NCI-H2227 (cell line): ENCODE results near the gene CX3CL1.

Experiments
- DNase-seq: peaks from one replicate; lab custom pipeline; 2025; ENCODE audit not compliant: unreplicated experiment; lab: John Stamatoyannopoulos, UW

CX3CL1 gene

DNA sequence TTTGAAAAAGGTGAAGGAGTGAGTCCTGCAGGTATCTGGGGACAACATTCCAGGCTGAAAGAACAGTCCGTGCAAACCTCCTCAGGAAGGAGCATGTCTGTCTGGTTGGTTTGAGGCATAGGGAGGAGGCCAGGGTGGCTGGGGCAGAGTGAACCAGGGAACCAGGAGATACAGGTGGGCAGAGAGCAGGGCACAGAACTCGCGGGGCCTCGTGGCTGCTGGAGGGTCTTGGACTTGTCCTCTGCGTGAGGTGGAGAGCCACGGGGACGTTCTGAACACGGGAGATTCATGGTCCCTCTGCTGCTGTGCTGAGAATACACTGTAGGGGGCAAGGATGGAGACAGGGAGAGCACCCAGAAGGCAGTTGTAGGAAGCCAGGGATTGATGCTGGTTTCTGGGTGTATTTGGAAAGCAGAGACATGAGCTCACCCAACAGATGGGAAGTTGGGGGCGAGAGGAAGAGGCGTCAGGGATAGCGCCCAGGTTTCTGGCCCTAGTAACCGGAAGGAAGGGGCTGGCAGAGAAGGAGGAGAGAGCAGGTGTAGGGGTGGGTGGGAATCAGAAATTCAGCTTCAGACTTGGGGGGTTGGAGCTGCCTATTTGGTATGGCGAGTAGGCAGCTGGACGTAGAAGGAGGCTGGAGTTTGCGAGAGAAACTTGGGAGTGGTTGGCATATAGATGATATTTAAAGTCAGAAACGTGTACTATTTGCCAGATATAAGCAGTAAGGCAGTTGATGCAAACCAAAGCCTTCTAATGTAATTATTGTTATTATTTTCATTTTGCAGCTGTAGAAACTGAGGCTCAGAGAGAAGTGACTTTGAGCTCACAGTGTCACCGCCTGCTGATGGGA, 31.9 kb downstream of the CX3CL1 start, which contains the start of gene CCL17:
TSS of gene CCL17 (plus strand) at position 803 of the 853 bp plus-strand sequence. CDS start 9,166 bp downstream, outside the sequence.
- no peak for DNase-seq

DNA sequence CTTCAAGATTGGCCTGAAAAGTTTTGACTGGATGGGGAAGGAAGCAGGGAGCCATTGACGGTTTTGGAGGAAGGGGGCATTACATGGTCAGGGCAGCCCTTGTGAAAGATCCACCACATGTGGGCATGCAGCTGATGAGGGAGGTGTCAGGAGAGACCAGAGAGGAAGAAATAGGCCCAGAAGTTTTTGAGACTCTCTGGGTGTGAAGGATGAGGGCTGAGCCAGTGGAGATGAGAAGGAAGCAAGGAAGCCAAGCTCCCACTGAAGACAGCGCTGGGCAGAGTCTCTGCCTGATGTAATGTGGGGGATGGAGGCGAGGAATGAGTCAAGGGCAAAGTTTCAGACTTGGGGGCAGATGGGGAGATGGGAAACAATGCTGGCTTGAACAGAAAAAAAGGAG, 32.8 kb downstream of the CX3CL1 start:
- DNase-seq = no peak

DNA sequence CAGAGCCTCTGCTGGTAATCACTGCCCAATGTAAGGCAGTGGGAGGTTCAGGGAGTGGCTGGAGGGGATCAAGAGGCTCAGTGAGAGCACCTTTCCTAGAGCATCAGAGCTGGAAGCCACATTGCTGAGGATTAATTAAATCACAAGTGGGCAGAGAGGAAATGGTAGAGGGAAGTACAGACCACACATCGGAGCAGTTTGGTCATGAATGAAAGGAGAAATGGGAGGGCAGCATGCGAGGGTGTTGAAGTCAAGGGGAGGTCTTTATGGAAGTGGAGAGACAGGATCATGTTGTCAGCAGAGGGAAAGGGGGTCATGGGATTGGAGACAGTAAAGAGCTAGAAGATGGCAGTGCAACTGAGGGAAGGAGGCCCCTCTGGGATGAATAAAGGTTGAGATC, 34.6 kb downstream of the CX3CL1 start:
- DNase-seq = no peak

DNA sequence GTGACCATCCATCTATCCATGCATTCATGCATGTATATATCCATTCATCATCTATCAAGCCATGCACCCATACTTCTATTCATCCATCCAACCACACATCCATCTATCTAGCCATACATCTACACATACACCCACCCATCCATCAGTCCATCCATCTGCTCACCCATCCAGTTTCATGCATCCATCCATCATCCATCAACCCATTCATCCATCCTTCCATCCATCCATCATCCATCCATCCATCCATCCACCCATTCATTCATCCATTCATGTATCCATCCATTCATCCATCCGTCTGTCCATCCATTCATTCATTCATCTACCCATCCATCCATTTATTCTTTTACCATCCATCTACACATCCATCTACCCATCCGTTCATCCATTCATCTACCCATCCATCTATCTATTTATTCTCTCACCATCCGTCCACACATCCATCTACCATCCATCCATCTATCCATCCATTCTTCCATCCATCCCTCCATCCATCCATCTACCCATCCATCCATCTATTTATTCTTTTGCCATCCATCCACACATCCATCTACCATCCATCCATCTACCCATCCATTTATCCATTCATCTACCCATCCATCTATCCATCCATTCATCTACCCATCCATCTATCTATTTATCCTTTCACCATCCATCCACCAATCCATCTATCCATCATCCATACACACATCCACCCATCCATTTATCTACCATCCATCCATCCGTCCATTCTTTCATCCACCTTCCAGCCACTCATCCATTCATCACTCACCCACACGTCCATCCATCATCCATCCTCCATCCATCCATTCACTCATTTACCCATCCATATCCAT, 35.4 kb downstream of the CX3CL1 start:
- DNase-seq = no peak

DNA sequence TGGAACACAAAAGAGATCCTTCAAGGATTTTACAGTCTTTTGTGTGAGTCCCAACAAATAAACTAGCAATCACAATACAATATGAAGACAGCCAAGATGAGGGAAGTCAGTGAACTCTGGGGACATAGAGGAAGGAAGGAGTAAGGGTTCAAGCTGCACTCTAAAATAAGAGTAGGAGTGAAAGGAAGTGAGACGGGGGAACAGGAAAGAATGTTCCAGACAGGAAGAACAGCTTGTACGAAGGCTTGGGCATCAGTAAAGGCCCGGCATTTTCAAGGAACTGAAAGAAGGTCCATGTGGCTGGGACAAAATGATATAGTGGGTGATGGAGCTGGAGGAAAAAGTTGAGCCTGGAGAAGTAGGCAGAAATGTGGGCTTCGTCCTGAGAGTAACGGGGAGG, 36.8 kb downstream of the CX3CL1 start:
- DNase-seq = no peak

DNA sequence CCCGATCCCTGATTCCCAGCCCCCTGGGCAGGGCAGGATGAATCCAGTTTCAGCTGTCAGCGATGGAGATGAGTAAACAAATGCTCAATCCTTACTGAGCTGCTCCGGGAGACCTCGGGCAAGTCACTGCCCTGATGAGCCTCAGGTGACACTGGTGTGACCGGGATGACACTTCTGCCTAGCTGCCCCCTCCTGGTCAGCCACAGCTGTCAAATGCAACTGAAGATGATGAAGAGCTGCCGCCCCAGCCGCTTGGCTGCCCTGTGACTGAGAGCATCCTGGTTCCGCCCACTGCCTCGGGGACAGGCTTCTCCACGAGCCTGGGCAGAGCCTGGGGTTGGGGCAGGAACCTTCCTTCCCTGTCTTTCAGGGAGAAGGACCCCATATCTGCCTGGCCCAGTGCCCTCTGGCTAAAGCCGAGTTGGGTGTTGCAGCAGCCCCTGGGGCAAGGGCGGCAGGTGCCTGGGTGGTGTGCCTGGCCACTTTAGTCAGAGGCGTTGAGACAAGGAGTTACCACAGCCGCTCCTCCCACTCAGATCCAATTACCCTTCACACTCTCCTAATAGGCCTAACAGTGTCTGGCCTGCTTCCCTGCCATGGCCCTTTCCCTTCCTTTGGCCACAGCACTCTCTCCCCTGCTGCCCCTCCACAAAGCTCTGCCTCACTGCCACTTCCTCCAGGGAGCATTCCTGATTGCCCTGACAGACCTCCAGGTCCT, 37.7 kb downstream of the CX3CL1 start:
- no peak for DNase-seq

DNA sequence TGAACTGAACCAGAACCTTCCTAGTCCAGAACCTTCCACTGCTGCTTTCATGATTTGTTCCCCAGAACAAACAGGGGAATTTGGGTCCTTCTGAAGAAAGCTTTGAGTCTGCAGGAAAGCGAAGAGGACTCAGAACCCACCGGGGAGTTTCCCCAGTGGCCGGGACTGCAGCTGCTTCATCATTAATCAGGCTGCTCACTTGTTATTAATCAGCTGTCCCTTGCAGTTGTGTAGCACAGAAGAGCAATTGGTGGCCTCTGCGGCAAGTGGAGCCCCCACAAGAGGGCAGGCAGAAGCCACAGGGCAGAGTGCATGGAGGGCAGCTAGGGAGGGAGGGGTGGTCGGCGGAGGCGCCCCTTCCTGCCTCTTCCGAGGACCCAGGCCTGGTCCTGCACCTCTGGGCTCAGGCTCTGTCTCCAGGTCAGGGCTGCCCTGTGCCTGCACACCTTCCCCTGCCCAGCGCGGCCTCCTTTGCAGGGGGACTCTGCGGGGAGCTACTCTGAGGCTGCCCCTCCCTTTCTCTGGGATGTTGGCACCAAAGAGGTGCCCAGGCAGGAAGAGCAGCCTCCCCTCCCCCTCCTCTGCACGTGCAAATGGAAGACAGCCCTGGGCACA, 39.2 kb downstream of the CX3CL1 start:
- no peak for DNase-seq

DNA sequence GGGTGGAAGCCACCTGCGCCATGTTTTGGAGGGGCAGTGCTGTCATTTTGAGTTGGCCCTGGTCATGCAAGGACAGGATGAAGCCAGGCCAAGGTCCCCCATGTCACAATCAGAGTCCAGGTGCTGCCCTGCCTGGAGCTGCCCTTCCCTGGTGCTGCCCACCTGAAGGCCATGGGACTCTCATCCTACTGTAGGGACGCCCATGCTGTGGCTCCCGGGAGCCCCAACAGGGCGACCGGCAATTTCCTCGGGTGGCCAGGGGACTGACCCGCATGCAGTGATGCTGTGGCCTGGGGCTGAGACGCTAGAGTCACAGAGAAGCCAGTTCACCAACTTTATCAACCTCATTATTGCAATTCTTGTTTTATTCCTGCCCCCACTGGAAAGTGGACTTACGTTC, 40.3 kb downstream of the CX3CL1 start:
- DNase-seq = no peak

DNA sequence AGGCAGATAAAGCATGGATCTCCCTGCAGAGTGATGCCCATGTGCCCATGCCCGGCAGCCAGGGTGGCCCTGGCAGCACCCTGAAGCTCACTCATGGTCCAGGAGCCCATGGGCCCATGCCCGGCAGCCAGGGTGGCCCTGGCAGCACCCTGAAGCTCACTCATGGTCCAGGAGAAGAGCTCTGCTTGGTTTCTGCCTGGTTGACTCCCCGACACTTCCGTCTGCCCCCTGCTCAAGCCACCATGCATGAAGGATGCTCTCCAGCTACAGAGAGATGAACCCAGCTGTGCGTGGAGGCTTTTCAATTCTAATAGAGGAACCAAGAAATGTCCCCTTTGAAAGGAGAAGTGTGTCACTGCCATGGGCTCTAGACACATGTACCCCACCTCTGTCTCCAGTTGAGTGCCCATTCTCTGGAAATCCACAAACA, 41.0 kb downstream of the CX3CL1 start:
- DNase-seq = no peak

DNA sequence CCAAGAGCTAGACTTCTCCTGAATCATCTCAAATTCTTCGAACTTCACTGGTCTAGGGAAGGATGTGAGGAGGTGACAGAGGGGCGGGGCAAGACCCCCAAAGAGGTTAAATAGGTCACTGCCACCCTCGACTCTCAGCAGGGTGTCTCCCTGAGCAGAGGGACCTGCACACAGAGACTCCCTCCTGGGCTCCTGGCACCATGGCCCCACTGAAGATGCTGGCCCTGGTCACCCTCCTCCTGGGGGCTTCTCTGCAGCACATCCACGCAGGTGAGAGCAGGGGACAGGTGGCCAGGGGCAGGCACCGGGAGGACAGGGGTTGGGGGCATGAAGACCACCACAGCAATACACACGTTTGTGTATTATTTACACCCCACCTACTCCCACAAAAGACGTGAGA, 41.4 kb downstream of the CX3CL1 start:
- DNase-seq = no peak

DNA sequence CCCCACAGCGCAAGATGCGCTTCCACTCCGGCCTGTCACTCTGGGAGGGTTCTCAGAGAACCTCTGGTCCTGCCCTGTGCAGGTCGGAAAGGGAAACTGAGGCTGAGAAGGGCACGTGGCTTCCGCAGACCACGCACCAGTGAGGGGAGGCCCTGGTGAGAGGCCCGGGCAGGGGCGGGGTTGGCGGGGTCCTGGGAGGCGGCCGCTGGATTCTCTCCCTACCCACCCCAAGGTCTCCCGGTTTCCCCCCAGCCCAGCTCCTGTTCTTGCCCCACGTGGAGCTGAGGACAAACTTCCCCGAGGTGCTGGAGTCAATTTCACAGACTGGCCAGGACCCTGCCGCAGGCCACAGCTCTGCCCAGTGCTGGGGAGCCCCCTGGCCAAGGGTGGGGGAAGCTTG, 43.8 kb downstream of the CX3CL1 start:
- DNase-seq = no peak

DNA sequence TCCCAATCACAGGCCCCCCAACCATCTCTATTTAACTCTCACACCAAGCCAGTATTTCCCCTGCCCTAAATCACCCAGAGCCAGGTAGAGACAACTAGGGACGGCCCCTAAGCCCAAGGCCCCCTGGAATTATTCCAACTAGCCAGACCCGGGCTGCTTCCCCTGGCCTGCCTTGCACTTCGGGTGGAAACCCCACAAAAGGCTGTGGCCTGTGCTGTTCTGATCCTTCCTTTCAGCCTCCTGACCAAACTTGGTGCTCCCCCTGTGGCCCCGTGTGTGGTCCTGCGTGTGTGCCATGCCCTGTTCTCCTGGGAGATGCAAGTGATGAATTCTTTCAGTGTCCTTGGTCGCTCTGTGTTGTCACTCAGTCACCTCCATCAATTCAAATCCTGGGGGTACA, 47.2 kb downstream of the CX3CL1 start:
- DNase-seq = no peak

DNA sequence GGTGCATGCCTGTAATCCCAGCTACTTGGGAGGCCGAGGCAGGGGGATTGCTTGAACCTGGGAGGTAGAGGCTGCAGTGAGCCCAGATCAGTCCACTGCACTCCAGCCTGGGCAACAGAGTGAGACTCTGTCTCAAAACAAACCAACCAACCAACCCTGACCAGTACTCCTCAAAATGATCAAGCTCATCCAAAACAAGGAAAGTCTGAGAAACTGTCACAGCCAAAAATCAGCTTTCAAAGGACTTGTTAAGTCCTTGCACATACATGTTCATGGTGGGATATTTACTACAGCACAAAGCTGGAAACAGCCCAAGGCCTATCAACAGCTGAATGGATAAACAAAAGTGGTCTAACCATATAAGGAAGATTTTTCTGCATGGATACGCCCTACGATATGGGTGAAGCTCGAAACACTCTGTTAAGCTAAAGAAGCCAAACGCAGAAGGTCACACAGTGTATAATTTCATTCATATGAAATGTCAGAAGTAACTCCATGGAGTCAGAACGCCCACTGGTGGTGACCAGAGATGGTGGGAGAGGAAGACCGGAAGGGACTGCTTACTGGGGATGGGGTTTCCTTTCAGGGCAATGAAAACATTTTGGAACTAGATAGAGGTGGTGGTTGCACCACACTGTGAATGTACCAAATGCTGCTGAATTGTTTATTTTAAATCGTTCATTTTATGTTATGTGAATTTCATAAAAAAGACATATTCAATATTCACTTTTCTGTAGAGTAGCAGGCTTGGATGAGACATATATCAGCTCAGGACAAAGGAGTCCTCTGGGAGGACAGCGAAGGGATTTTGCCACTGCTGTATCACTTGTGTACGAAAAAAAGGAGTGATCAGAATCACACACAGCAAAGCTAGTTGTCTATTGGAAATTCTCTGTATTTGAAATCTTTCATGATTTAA, 50.0 kb downstream of the CX3CL1 start:
- peak; percentile 78 for DNase-seq

DNA sequence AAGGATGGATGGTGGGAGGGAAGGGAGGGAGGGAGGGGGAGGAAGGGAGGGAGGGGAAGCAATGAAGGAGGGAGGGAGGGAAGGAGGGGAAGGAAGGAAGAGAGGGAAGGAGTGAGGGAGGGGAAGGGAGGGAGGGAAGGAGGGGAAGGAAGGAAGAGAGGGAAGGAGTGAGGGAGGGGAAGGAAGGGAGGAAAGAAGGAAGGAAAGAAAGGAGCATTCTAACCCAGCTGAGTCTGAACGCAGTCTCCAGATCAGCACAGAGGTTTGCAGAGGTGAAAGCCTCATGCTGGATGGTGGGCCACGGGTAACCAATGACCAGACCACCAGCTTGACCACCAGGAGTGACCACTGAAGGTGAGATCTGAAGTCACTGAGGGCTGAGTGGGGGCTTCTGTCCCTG, 50.9 kb downstream of the CX3CL1 start:
- no peak for DNase-seq

DNA sequence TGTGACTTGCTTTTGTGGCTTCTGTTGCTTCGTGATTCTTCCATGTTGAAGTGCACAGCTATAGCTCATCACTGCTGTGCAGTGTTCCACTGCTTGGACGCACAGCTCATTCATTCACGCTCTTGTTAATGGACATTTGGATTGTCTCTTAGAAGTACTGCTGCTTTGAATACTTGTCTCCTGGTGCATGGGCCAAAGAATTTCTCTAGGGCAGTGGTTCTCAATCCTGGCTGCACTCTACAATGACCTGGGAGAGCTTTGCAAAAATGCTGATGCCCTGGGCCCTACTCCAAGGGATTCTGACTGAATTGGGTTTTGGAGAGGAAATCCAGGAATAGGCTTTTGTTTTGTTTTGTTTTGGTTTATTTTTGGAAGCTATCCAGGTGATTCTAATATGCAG, 52.3 kb downstream of the CX3CL1 start:
- DNase-seq = no peak

DNA sequence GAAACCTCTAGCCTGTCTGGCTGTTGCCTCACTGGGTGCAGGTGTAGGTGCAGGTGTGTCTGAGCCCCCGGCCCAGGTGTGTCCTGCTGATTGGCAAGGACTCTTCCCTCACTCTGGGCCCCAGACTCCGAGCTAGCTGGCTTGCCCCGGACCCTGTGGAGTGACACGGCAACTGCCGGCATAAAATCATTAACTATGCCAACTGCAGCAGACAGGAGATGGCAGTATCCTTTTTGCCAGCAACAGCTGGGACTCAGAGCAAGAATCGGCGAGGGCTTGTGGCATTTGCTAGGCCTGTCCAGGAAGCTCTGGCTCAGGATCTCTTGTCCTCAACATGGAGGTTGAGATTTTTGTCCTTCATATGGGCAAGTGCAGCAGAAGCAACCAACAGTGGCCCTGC, 54.1 kb downstream of the CX3CL1 start:
- no peak for DNase-seq

DNA sequence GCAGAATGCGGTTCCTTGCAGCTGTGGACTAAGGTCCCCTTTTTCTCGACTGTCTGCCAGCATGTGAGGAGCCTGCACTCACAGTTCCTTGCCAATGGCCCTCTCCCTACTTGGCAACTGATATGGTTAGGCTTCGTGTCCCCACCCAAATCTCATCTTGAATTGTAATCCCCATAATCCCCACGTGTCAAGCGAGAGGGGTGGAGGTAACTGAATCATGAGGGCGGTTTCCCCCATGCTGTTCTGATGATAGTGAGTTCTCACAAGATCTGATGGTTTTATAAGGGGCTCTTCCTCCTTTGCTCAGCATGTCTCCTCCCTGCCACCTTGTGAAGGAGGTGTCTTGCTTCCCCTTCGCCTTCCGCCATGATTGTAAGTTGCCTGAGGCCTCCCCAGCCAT, 55.0 kb downstream of the CX3CL1 start:
- no peak for DNase-seq

DNA sequence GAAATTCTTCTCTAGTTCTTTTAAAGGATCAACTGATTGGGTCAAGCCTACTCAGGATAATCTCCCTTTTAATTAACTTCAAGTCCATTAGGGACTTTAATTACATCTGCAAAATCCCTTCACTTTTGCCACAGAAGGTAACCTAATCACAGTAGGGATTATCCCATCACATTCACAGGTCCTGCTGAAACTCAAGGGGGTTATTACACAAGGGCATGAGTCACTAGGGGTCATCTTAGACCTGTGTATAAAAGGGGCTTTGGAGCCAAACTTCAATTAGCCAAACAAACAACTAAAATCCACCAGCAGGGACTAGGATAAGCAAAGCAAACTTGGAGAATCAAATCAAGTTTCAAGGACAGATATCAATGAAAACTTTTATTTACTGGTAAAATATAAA, 55.5 kb downstream of the CX3CL1 start:
- no peak for DNase-seq

DNA sequence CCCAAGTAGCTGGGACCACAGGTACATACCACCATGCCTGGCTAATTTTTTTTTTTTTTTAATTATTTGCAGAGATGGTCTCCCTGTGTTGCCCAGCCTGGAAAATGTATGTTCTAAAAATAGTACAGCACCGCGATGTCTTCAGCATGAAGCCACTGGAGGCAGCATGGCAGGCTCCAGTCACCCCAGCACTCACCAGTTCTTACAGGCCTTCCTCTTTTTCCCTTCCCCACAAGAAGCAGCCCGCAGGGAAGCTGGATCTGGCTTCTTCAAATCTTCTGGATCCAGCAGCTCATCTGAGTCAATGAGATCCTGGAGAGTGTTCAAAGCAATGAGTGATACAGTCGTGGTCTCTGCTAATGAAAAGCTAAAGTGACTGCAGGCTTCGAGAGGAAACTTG, 58.7 kb downstream of the CX3CL1 start:
- DNase-seq = no peak

DNA sequence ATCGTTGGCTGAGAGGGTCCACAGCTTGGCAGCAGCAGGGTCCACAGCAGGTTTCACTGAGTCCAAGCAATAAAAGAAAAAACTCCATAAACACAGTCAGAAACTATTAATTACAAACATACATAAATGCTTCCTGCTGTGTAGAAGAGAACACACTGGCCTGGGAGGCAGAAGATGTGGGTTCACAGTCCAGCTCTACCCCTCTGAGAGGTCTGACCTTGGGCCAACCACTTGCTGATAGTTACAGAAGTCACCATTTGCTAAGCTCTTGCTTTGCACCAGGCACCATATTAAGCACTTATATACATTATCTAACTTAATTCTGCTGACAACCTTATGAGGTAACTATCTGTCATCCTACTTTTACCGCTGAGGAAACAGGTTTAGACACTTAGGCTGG, 60.2 kb downstream of the CX3CL1 start:
- DNase-seq = no peak
